H1 (cell line): Measurements from ENCODE around the gene ATAD3B.

ENCODE experiments used
- EZH2 ChIP-seq: fragments of 200-600 bp; sonication (generic); IDR thresholded peaks from 2 replicates; pipeline ENCODE4 v1.7.1; 2012; ENCODE audit warnings: low read depth, mild to moderate bottlenecking, moderate library complexity, low read length, inconsistent platforms; ENCODE audit not compliant: severe bottlenecking
- POLR2AphosphoS5 ChIP-seq: IDR thresholded peaks from 2 replicates; pipeline ENCODE4 v1.6.1; 2011; ENCODE audit warnings: low read depth, low read length

- TF ChIP-seq EZH2 (no peak), POLR2AphosphoS5 (no peak)
Observed at GRCh38 chr1:1440262-1441001, 31.1 kb upstream of the ATAD3B start.
